Ovary (tissue), 9 donors: ENCODE results near the gene UGDH. TPM values are rescaled to one million over a fixed set of nuclear protein-coding genes. Genes with fewer than 3 reads are reported as not detected.
"Not testable (repeated sequence)": the region's sequence is repeated elsewhere in the genome, so short reads cannot be mapped to it uniquely, and the experiment has no call there.

Source experiments
- DNase-seq, 5 donors: peaks; one replicate each; pipeline ENCODE4 v3.0.0-alpha.2; 2019 to 2020
- H3K27ac ChIP-seq, 2 donors: fragments of 200-600 bp; one replicate each; pipeline versions ENCODE4 v1.5.1 to v1.8.0; 2019 to 2022
- H3K27me3 ChIP-seq: fragments of 200-600 bp; one replicate; pipeline ENCODE4 v1.8.0; 2022
- H3K36me3 ChIP-seq: fragments of 200-600 bp; sonication (generic); one replicate; pipeline ENCODE4 v1.5.1; 2019
- H3K4me1 ChIP-seq: one replicate; pipeline ENCODE4 v1.8.1; 2013; ENCODE audit warnings: mild to moderate bottlenecking, moderate library complexity; ENCODE audit not compliant: insufficient read depth
- H3K4me3 ChIP-seq: fragments of 200-600 bp; sonication (generic); one replicate; pipeline ENCODE4 v1.5.1; 2017
- H3K9me3 ChIP-seq, 2 donors: fragments of 200-600 bp in 1 of 2; sonication (generic) in 1 of 2; one replicate each; pipeline versions ENCODE4 v1.5.1 to v1.8.1; 2013 to 2019; ENCODE audit warnings: mild to moderate bottlenecking in 1 of 2, moderate library complexity in 1 of 2
- EP300 ChIP-seq: sonication (generic); formaldehyde crosslinking; IDR thresholded peaks from one replicate; pipeline ENCODE4 v1.6.1; 2017; ENCODE audit warnings: antibody characterized with exemption
- POLR2A ChIP-seq: fragments of 450-650 bp; IDR thresholded peaks from one replicate; pipeline ENCODE4 v1.6.1; 2017; ENCODE audit warnings: antibody characterized with exemption, mild to moderate bottlenecking, moderate library complexity
- WGBS, 3 donors: extraction: QIAGEN DNeasy Blood & Tissue Kit in 1 of 3; methylation state at CpG; one replicate each; pipeline versions ENCODE4 v1.1.5 to v1.1.7; 2013 to 2017; 5-methylcytosine and 5-hydroxymethylcytosine counted together
- intact Hi-C, 4 donors: fragments of 100-400 bp; cut with DNase I; formaldehyde crosslinking; loops; one replicate each; pipeline versions ENCODE4 v1.11.0 to v1.15.1; 2022 to 2023
- polyA plus RNA-seq, 2 donors: library from polyadenylated mRNA; stranded (reverse); fragments of 200-250 nt in 1 of 2; fragments of 350-450 nt in 1 of 2; fragmentation: Illumina TruSeq in 1 of 2; extraction: RNeasy Lipid Tissue Mini Kit (QIAGEN cat#74804) in 1 of 2; gene quantifications; one replicate each; pipeline ENCODE4 v1.2.3, GENCODE V29; 2013 to 2014
- total RNA-seq, 7 donors: library from RNA; depleted of rRNA in 2 of 7; stranded (reverse); fragments of >200 nt in 2 of 7; fragmentation: NEBNext Ultra II Directional in 3 of 7; extraction: Animal tissue kit (Norgen Biotek cat#: 25700) in 3 of 7; gene quantifications; one replicate each; pipeline versions ENCODE4 v1.1.0 to v1.2.4, GENCODE V29; 2016 to 2023
- TF ChIP-seq, protein P1 (sequence below), 3 donors: fragments of 450-650 bp in 2 of 3; fragments of 200-600 bp in 1 of 3; IDR thresholded peaks; one replicate each; pipeline versions ENCODE4 v1.5.1 to v1.8.0; 2016 to 2022; ENCODE audit warnings: antibody characterized with exemption in 3 of 3, mild to moderate bottlenecking in 1 of 3
- donor health status: DM: no; HTN: no; CAD: no; lungs with moderate emphysema.
- donor health status: DM: no; HTN: no; CAD: no.
- donor health status: Bipolar disorder and iron deficiency.
- donor health status: DM: yes; HTN: yes; CAD: no.
- donor health status: DM: no; HTN: no; CAD: no.
- donor health status: DM: yes; HTN: yes; CAD: no.

UGDH gene
- total and polyA plus RNA-seq, 9 donors = 18.3 to 106 (median 66.4) TPM

DNA sequence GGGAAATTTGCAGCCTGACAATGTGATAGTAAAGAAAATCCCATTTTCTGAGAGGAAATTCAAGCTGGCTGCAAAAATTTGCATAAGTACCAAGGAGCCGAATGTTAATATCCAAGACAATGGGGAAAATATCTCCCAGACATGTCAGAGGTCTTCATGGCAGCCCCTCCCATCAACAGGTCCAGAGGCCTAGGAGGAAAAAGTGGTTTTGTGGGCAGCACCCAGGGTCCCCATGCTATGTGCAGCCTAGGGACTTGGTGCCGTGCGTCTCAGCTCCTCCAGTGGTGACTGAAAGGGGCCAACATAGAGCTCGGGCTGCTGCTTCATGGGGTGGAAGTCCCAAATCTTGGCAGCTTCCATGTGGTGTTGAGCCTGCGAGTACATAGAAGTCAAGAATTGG is 6.3 kb upstream of the UGDH start:
- DNase-seq = no peak
- Histone ChIP-seq H3K4me3 (no peak overlapping the region), H3K9me3 (no peaks in the 10 kb centered on the region), H3K27me3 (no peaks in the 10 kb centered on the region), H3K36me3 (no peaks in the 10 kb centered on the region), H3K4me1 (peaks cover 4% of the 10 kb centered on the region), H3K27ac (no peak overlapping the region)
- intact Hi-C loops = no loop called here
- no peak for TF ChIP-seq POLR2A
- TF ChIP-seq EP300 = no peak
- TF ChIP-seq, protein P1, sequence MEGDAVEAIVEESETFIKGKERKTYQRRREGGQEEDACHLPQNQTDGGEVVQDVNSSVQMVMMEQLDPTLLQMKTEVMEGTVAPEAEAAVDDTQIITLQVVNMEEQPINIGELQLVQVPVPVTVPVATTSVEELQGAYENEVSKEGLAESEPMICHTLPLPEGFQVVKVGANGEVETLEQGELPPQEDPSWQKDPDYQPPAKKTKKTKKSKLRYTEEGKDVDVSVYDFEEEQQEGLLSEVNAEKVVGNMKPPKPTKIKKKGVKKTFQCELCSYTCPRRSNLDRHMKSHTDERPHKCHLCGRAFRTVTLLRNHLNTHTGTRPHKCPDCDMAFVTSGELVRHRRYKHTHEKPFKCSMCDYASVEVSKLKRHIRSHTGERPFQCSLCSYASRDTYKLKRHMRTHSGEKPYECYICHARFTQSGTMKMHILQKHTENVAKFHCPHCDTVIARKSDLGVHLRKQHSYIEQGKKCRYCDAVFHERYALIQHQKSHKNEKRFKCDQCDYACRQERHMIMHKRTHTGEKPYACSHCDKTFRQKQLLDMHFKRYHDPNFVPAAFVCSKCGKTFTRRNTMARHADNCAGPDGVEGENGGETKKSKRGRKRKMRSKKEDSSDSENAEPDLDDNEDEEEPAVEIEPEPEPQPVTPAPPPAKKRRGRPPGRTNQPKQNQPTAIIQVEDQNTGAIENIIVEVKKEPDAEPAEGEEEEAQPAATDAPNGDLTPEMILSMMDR (IDR thresholded peaks at IDR 0.05) = no peak
- 96 to 98% (median 97%) methylated on average over 5 of the region's 5 CpGs for WGBS, 3 donors

DNA sequence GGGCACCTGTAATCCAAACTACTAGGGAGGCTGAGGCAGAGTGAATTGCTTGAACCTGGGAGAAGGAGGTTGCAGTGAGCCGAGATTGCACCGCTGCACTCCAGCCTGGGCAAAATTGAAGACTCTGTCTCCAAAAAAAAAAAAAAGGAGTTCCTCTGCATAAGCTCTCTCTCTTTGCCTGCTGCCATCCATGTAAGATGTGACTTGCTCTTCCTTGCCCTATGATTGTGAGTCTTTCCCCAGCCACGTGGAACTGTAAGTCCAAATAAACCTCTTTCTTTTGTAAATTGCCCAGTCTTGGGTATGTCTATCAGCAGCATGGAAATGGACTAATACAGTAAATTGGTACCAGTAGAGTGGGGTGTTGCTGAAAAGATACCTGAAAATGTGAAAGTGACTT is 5.0 kb upstream of the UGDH start:
- intact Hi-C loops, H3K4me1 ChIP-seq, H3K27me3 ChIP-seq, H3K27ac ChIP-seq, H3K36me3 ChIP-seq, H3K9me3 ChIP-seq, H3K4me3 ChIP-seq, DNase-seq: not testable (repeated sequence)
- 75 to 98% (median 78%) methylated on average over 3 of the region's 3 CpGs for WGBS, 3 donors

DNA sequence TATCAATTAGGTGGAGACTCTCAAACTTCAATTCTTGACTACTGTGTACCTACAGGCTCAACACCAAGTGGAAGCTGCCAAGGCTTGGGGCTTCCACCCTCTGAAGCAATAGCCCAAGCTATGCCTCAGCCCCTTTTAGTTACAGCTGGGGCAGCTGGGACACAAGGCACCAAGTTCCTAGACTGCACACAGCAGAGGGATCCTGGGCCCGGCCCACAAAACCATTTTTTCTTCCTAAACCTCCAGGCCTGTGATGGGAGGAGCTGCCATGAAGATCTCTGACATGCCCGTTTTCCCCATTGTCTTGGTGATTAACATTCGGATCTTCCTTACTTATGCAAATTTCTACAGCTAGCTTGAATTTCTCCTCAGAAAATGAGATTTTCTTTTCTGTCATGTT is 3.4 kb upstream of the UGDH start:
- no peaks in the 10 kb centered on the region for H3K27me3 ChIP-seq
- DNase-seq = no peak
- WGBS, 3 donors = 84 to 97% (median 96%) methylated on average over 3 of the region's 3 CpGs
- no peak overlapping the region for H3K4me3 ChIP-seq
- no peaks in the 10 kb centered on the region for H3K9me3 ChIP-seq
- H3K27ac ChIP-seq = no peak overlapping the region
- H3K4me1 ChIP-seq = peaks cover 5% of the 10 kb centered on the region
- no peaks in the 10 kb centered on the region for H3K36me3 ChIP-seq
- no peak for TF ChIP-seq EP300
- TF ChIP-seq, protein P1 (IDR thresholded peaks at IDR 0.05) = no peak
- no peak for TF ChIP-seq POLR2A
- intact Hi-C loops = no loop called here

DNA sequence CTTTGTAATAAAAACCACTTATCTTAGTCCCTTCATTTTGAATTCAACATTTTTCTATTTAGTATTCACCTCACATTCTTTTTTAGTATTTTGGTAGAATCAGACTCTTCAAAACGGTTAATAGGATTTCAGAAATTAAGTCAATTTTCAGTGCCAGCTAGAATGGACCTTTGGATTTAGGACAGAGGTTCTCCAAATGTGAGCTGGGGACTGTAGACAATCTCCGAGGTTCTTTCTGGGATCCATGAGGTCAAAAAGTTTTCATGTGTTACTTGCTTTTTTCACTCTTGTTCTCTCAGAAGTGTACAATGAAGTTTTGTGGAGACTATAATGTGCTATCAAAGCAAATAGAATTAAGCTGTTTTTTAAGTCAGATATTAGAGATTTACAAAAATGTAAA is 2.3 kb upstream of the UGDH start:
- DNase-seq = no peak
- H3K4me1 ChIP-seq = peaks cover 5% of the 10 kb centered on the region
- no peak overlapping the region for H3K4me3 ChIP-seq
- H3K9me3 ChIP-seq = no peaks in the 10 kb centered on the region
- 83 to 91% (median 90%) methylated on average over 2 of the region's 2 CpGs for WGBS, 3 donors
- H3K27ac ChIP-seq = no peak overlapping the region
- H3K27me3 ChIP-seq = no peaks in the 10 kb centered on the region
- TF ChIP-seq, protein P1 (IDR thresholded peaks at IDR 0.05) = no peak
- TF ChIP-seq EP300 = no peak
- TF ChIP-seq POLR2A = no peak
- no peaks in the 10 kb centered on the region for H3K36me3 ChIP-seq
- intact Hi-C loops = loop anchor here in 3 of 4 donors (5.0 to 10.0 kb wide), 2 partner anchors 105 to 108 kb away; partner anchors contain the start of gene SMIM14 (in 3 of the 3)

- peak overlapping the region; percentile 79 for H3K4me3 ChIP-seq
- no peaks in the 10 kb centered on the region for H3K27me3 ChIP-seq
- intact Hi-C loops = loop anchor here in 3 of 4 donors (5.0 to 10.0 kb wide), 2 partner anchors 107 to 109 kb away; partner anchors contain the start of gene SMIM14 (in 3 of the 3)
- DNase-seq = peak in 1 of 5 donors; percentile 87
- H3K4me1 ChIP-seq = peaks cover 7% of the 10 kb centered on the region
- H3K36me3 ChIP-seq = no peaks in the 10 kb centered on the region
- TF ChIP-seq EP300 = peak; percentile 27
- TF ChIP-seq, protein P1 (IDR thresholded peaks at IDR 0.05) = no peak
- WGBS, 3 donors = 0 to 1% (median 1%) methylated on average over 20 to 21 of the region's 21 CpGs
- no peaks in the 10 kb centered on the region for H3K9me3 ChIP-seq
- peak overlapping the region; percentile 89 to 95 for H3K27ac ChIP-seq
These were observed 824 bp upstream of the UGDH start for GRCh38 chr4:39528061-39528465.
